NCI-H226 (cell line): ENCODE measurements around the gene LSM4.
A peak's percentile ranks its signal among the peaks of the same experiment; 100 is the strongest.
"Not testable (repeated sequence)": the region's sequence is repeated elsewhere in the genome, so short reads cannot be mapped to it uniquely, and the experiment has no call there.

Source experiments
- DNase-seq: peaks from one replicate; pipeline ENCODE4 v3.0.0-alpha.2; 2015

The LSM4 gene

GRCh38 chr19:18322759-18323460 is at the start of gene LSM4:
LSM4 (minus strand) TSS chr19:18323076; CDS start chr19:18323020, 56 bp downstream.
- DNase-seq: peak; percentile 95

- DNase-seq: no peak
Measured at GRCh38 chr19:18368504-18369222, 45.8 kb upstream of the LSM4 start.

- no peak for DNase-seq
Measured at GRCh38 chr19:18366021-18366435, 43.2 kb upstream of the LSM4 start.

- DNase-seq: peak; percentile 95
Measured at GRCh38 chr19:18364826-18365528, 42.1 kb upstream of the LSM4 start.

GRCh38 chr19:18364277-18364825 is 41.5 kb upstream of the LSM4 start:
- DNase-seq: not testable (repeated sequence)

- DNase-seq: no peak
Measured at GRCh38 chr19:18363787-18364186, 40.9 kb upstream of the LSM4 start.

GRCh38 chr19:18362934-18363542 is 40.2 kb upstream of the LSM4 start:
- DNase-seq: no peak

- DNase-seq: no peak
Measured at GRCh38 chr19:18361646-18362045, 38.8 kb upstream of the LSM4 start.

GRCh38 chr19:18357041-18357440 is 34.2 kb upstream of the LSM4 start:
- DNase-seq: no peak

GRCh38 chr19:18354743-18355142 is 31.9 kb upstream of the LSM4 start:
- not testable (repeated sequence) for DNase-seq

- no peak for DNase-seq
Measured at GRCh38 chr19:18353378-18354005, 30.6 kb upstream of the LSM4 start.

GRCh38 chr19:18351544-18351943 is 28.7 kb upstream of the LSM4 start:
- no peak for DNase-seq

GRCh38 chr19:18350490-18350889 is 27.6 kb upstream of the LSM4 start:
- no peak for DNase-seq

- peak; percentile 32 for DNase-seq
Measured at GRCh38 chr19:18349524-18350128, 26.8 kb upstream of the LSM4 start.

GRCh38 chr19:18348818-18349339 is 26.0 kb upstream of the LSM4 start:
- not testable (repeated sequence) for DNase-seq

GRCh38 chr19:18348171-18348570 is 25.3 kb upstream of the LSM4 start:
- no peak for DNase-seq

- no peak for DNase-seq
Measured at GRCh38 chr19:18346091-18346490, 23.2 kb upstream of the LSM4 start.

GRCh38 chr19:18345296-18345695 is 22.4 kb upstream of the LSM4 start:
- no peak for DNase-seq

GRCh38 chr19:18344582-18344950 is 21.7 kb upstream of the LSM4 start:
- no peak for DNase-seq

- no peak for DNase-seq
Measured at GRCh38 chr19:18342090-18342632, 19.3 kb upstream of the LSM4 start.
